ENCODE data around the gene GOLGA8K. TPM values are rescaled to one million over a fixed set of nuclear protein-coding genes. Genes with fewer than 3 reads are reported as not detected.
"Not testable (repeated sequence)": the region's sequence is repeated elsewhere in the genome, so short reads cannot be mapped to it uniquely, and the experiment has no call there.

Gene GOLGA8K
- total RNA-seq, 4 donors from 2014 or later = 0.69 to 1.6 TPM; not detected in 2

DNA sequence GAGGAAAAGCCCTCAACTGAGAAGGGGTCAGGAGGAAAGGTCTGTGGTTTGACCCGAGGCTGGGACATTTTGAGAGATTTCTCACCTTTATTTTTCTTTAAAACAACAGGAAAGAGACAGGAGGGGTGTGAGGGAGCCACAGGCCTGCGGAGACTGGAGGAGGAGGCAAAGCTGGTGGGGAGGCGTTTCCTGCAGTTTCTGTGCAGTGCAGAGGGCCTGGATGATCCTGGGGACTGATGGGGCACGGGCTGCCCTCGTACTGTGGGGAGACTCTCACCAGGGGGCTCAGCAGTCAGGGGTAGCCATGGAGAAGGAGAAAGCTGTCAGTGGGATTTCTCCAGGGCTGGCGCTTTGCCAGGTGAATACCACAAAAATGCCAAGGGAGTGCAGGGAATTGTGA lies 29.4 kb downstream of the GOLGA8K start:
- H3K9me3 ChIP-seq; H3K27me3 ChIP-seq; H3K4me1 ChIP-seq; DNase-seq; H3K27ac ChIP-seq; intact Hi-C loops (cut with DNase I; ENCODE audit: low total_unique reads); H3K4me3 ChIP-seq; H3K36me3 ChIP-seq: not testable (repeated sequence)

GRCh38 chr15:32372075-32372474 lies 31.0 kb downstream of the GOLGA8K start:
- H3K4me1 ChIP-seq; DNase-seq; H3K9me3 ChIP-seq; H3K36me3 ChIP-seq; H3K4me3 ChIP-seq; intact Hi-C loops (cut with DNase I; ENCODE audit: low total_unique reads); H3K27me3 ChIP-seq; H3K27ac ChIP-seq: not testable (repeated sequence)

GRCh38 chr15:32370526-32370925 lies 32.6 kb downstream of the GOLGA8K start:
- H3K27ac ChIP-seq; H3K9me3 ChIP-seq; H3K4me3 ChIP-seq; DNase-seq; H3K36me3 ChIP-seq; H3K4me1 ChIP-seq; H3K27me3 ChIP-seq; intact Hi-C loops (cut with DNase I; ENCODE audit: low total_unique reads): not testable (repeated sequence)

- DNase-seq; intact Hi-C loops (cut with DNase I; ENCODE audit: low total_unique reads); H3K36me3 ChIP-seq; H3K9me3 ChIP-seq; H3K4me1 ChIP-seq; H3K4me3 ChIP-seq; H3K27me3 ChIP-seq; H3K27ac ChIP-seq: not testable (repeated sequence)
Measured at GRCh38 chr15:32370064-32370463, 33.0 kb downstream of the GOLGA8K start.

GRCh38 chr15:32366492-32366891 lies 36.6 kb downstream of the GOLGA8K start:
- H3K36me3 ChIP-seq; H3K4me3 ChIP-seq; DNase-seq; H3K4me1 ChIP-seq; H3K27ac ChIP-seq; H3K9me3 ChIP-seq; H3K27me3 ChIP-seq; intact Hi-C loops (cut with DNase I; ENCODE audit: low total_unique reads): not testable (repeated sequence)

DNA sequence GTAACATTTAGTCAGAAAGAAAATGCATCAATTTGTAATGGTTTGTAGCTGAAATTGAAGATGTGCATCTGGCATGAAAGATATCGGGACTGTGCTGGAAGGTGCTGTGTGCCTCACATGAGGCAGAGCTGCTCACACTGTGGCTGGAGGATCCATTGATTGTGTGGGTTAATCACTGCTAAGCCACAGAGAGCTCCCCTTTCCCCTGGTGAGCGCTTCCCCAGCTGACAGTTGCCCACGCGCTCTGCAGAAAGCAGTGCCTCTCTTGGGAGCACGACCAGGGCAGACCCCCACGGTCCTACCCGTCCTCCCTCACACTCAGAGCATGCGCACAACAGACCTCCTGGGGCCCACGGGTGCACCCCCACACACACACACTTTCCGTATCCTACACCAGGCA lies 37.1 kb downstream of the GOLGA8K start:
- DNase-seq; H3K27me3 ChIP-seq; H3K9me3 ChIP-seq; intact Hi-C loops (cut with DNase I; ENCODE audit: low total_unique reads); H3K4me1 ChIP-seq; H3K27ac ChIP-seq; H3K4me3 ChIP-seq; H3K36me3 ChIP-seq: not testable (repeated sequence)

- DNase-seq; H3K36me3 ChIP-seq; H3K9me3 ChIP-seq; H3K27me3 ChIP-seq; H3K4me3 ChIP-seq; H3K27ac ChIP-seq; intact Hi-C loops (cut with DNase I; ENCODE audit: low total_unique reads); H3K4me1 ChIP-seq: not testable (repeated sequence)
Measured at GRCh38 chr15:32364944-32365343, 38.1 kb downstream of the GOLGA8K start.

DNA sequence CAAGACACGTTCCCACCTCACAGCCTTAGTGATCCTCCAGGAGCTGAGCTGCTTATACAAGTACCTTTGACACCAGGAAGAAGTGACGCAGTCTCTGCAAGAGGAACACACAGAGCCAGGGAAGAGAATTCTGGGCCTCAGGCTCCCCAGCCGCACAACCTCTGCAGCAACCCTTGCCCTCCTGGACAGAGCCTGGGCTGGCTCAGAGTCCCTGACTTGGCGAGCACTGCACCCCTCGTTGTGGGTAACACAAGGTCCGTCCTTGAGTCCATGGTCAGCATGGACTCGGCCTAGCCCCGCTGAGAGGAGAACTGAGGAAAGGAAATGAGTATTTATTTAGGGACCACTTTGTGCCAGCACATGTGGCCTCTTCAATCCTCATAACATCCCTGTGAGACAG lies 39.6 kb downstream of the GOLGA8K start:
- intact Hi-C loops (cut with DNase I; ENCODE audit: low total_unique reads); H3K4me1 ChIP-seq: not testable (repeated sequence)

GRCh38 chr15:32361662-32362061 lies 41.4 kb downstream of the GOLGA8K start:
- intact Hi-C loops (cut with DNase I; ENCODE audit: low total_unique reads); H3K9me3 ChIP-seq; H3K36me3 ChIP-seq: not testable (repeated sequence)

More for the DNA sequence above, 39.6 kb downstream of the GOLGA8K start:
- not testable (repeated sequence) for DNase-seq, H3K27me3 ChIP-seq, H3K4me3 ChIP-seq, H3K9me3 ChIP-seq, H3K36me3 ChIP-seq, H3K27ac ChIP-seq

GRCh38 chr15:32358462-32358861 lies 44.6 kb downstream of the GOLGA8K start:
- H3K9me3 ChIP-seq; H3K4me3 ChIP-seq; H3K27ac ChIP-seq; H3K27me3 ChIP-seq; H3K36me3 ChIP-seq; DNase-seq; intact Hi-C loops (cut with DNase I; ENCODE audit: low total_unique reads); H3K4me1 ChIP-seq: not testable (repeated sequence)

More at GRCh38 chr15:32361662-32362061, 41.4 kb downstream of the GOLGA8K start:
- H3K27ac ChIP-seq, H3K4me1 ChIP-seq, H3K4me3 ChIP-seq, H3K27me3 ChIP-seq, DNase-seq: not testable (repeated sequence)

- intact Hi-C loops (cut with DNase I; ENCODE audit: low total_unique reads); H3K9me3 ChIP-seq; H3K4me3 ChIP-seq; H3K36me3 ChIP-seq; H3K4me1 ChIP-seq; H3K27me3 ChIP-seq; DNase-seq; H3K27ac ChIP-seq: not testable (repeated sequence)
Measured at GRCh38 chr15:32356909-32357308, 46.2 kb downstream of the GOLGA8K start.

GRCh38 chr15:32352748-32353147 lies 50.3 kb downstream of the GOLGA8K start:
- H3K4me1 ChIP-seq; H3K36me3 ChIP-seq; intact Hi-C loops (cut with DNase I; ENCODE audit: low total_unique reads); DNase-seq; H3K4me3 ChIP-seq; H3K27ac ChIP-seq; H3K9me3 ChIP-seq; H3K27me3 ChIP-seq: not testable (repeated sequence)

DNA sequence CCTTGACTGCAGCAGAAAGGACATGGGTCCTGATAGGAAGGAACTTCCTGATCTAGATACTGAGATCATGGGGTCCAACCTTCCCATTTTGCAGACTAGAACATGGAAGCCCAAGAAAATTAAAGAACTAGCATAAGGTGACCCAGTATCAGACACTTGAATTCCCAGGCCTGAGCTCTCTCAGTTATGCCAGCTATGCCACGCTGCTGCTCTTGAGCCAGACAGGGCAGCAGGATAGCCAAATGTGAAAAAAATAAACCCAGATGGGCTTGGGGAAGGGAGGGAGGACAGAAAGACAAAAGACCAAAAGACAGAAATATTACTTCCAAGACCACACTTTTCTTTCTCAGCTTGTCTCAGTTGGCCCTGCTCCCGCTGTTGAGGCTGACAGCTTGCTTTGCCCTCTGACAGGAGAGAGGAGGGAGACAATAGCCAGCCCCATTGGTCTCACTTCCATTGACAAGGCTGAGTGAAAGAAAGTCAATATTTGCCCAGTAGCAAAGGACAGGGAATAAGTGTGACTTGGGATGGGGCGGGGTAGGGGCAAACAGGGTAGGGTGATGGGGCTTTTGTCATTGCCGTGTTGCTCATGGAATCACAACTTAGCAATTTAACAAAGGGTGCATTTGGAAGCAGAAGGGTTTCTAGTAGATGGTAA lies 52.4 kb downstream of the GOLGA8K start:
- intact Hi-C loops (cut with DNase I; ENCODE audit: low total_unique reads); H3K4me3 ChIP-seq; H3K36me3 ChIP-seq; H3K27ac ChIP-seq; H3K9me3 ChIP-seq; DNase-seq; H3K4me1 ChIP-seq; H3K27me3 ChIP-seq: not testable (repeated sequence)

DNA sequence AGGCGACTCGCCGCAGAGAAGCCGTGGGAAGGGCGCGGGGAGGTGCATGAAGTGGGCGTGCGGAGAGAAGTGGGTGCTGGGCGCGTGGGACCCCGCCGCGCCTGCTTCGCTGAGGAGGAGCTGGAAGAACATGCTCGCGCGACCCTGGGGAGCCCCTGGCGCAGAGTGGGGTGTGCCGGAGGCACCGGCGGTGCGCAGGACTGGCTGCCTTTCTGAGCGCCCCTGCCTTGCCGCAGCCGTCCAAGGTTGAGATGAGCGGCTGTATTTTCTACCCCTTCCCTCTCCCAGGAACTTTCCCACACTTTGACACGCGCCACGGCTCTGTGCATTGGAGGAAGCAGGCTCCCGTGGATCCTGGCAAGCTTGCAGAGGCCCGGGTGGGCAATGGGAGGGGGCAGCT lies 56.1 kb downstream of the GOLGA8K start:
- H3K27ac ChIP-seq; H3K9me3 ChIP-seq; intact Hi-C loops (cut with DNase I; ENCODE audit: low total_unique reads); DNase-seq; H3K4me1 ChIP-seq; H3K4me3 ChIP-seq; H3K36me3 ChIP-seq; H3K27me3 ChIP-seq: not testable (repeated sequence)
